GM20431 (cell line): ENCODE results near the gene MANBA.
"Not testable (repeated sequence)": the region's sequence is repeated elsewhere in the genome, so short reads cannot be mapped to it uniquely, and the experiment has no call there.

Experiments used
- in situ Hi-C: fragments of 300-500 bp; cut with MseI, MboI; formaldehyde crosslinking; loops from one replicate; pipeline ENCODE4 v1.15.0; 2020; ENCODE audit warnings: low sequenced_read_pairs; ENCODE audit not compliant: unreplicated experiment

The MANBA gene

GRCh38 chr4:102772738-102773340 lies 12.1 kb upstream of the MANBA start:
- in situ Hi-C loops, result no loop called here

GRCh38 chr4:102764901-102765300 lies 4.1 kb upstream of the MANBA start:
- in situ Hi-C loops, result no loop called here

DNA sequence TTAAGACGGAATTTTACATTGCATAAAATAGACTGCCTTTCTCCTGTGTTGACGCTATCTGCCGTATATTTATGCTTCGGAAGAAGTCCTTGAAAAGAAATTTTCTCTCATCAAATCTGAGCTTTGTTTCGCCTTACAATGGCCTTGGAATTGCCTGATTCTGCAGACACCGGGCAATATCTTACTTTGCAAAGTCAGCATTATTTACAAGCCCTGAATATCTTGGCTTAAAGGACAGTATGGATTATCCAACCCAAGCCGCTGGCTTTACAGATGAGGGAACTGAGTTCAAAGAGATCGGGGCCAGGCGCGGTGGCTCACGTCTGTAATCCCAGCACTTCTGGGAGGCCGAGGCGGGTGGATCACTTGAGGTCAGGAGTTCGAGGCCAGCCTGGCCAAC lies 1.1 kb upstream of the MANBA start:
- in situ Hi-C loops, result no loop called here

DNA sequence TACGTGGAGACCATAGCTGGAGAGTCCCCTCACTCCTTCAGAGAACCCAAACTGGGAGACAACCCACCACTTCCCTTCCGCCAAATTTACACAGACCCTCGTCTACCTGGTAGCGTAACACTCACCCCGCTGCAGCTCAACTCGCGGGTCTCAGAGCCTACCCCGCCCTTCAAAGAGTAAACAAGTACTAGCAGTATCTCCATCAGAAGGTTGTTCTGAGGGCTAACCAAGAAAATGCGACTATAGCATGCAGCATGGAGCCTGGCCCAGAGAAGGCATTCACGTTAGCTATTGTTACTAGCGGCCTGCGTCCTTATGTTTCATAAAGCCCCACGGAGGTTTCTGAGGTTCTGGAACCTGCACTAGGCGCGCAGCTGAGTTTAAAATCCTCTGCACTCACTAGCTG lies 531 bp upstream of the MANBA start:
- in situ Hi-C loops, result no loop called here

- in situ Hi-C loops, result no loop called here
Observed at GRCh38 chr4:102759831-102760644, 730 bp downstream of the MANBA start.

- in situ Hi-C loops, result no loop called here
Observed at GRCh38 chr4:102758241-102759160, 2.3 kb downstream of the MANBA start.

DNA sequence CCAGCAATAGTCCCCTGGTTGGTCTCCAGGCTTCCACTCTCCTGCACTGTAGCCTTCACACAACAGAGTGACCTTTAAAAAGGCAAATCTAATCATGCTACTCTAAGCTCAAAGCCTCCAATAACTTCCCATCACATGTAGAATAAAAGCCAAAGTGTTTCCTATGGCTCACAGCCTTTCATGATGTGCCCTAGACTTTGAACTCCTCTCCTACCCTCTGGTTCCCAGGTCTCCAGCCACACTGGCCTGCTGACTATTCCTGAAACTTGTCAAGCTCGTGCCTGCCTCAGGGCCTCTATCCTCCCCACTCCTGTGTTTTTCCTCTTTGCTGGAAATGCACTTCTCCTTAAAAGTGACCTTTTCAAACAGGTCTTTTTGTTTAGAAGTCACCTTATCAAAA lies 3.1 kb downstream of the MANBA start:
- in situ Hi-C loops, result no loop called here

DNA sequence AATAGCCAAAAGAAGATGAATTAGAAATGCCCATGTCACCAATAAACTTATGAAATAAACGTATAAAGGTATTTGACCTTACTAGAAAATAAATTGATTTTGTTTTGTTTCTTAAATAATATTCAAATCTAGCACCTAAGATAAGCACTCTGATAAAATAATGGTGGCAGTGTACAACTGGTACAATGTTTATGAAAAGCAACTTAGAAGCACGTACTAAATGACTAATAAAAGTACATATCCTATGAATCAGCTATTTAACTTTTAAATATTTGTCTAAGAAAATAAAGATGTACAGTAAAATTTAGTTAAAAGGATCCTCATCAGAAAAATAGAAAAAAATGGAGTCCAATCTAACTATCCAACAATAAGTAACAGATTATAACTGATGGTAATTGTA lies 6.7 kb downstream of the MANBA start:
- in situ Hi-C loops, result no loop called here

- in situ Hi-C loops, result no loop called here
Observed at GRCh38 chr4:102751941-102752340, 8.8 kb downstream of the MANBA start.

- in situ Hi-C loops, result not testable (repeated sequence)
Observed at GRCh38 chr4:102743352-102743751, 17.4 kb downstream of the MANBA start.

DNA sequence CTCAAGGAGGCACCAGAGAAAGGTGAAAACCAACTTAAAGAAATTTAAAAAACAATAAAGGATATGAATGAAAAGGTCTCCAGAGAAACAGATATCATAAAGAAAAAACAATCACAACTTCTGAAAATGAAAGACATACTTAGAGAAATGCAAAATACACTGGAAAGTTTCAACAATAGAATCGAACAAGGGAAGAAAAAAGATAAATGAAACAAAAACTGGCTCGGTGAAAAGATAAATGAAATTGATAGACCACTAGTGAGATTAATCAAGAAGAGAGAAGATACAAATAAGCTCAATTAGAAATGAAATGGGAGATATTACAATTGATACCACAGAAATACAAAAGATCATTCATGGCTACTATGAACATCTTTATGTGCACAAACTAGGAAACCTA lies 22.0 kb downstream of the MANBA start:
- in situ Hi-C loops, result not testable (repeated sequence)

- in situ Hi-C loops, result no loop called here
Observed at GRCh38 chr4:102736636-102737549, 23.9 kb downstream of the MANBA start.

GRCh38 chr4:102735582-102735981 lies 25.2 kb downstream of the MANBA start:
- in situ Hi-C loops, result no loop called here

DNA sequence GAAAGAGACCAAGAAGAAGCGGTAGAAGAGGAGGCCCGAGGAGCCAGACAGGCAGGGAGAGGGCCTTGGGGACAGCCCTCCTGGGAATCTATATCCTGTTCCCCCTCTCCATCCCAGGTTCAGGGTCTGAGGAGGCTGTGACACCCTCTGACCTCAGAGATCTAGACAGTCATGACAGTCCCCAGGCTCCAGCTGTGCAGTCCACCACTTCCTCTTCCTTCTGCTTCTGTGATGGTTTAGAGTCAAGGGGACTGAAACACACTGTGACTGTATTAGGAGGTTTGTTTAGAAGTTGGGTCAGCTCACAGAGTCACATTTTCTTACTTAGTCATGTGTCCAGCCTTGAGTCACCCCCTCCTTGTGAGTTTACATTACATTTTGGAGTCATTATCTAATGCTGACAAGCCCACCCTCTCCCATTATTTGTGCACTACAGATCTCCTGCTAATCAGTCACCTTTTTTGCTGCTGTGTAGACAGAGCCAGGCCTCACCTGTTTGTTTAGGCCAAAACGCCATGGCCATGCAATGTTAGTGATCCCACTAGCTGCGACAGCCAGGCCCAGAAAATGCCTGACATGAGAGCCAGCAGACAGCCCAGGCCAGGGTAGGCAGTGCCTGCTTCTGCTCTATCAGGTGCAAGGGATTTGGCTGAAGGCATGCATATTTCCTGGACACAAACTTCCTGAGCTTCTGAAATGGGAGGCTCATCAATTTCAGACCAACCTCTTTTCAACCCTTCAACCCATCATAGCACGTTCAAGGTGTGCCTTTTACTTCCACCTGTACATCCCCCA lies 26.0 kb downstream of the MANBA start:
- in situ Hi-C loops, result no loop called here

DNA sequence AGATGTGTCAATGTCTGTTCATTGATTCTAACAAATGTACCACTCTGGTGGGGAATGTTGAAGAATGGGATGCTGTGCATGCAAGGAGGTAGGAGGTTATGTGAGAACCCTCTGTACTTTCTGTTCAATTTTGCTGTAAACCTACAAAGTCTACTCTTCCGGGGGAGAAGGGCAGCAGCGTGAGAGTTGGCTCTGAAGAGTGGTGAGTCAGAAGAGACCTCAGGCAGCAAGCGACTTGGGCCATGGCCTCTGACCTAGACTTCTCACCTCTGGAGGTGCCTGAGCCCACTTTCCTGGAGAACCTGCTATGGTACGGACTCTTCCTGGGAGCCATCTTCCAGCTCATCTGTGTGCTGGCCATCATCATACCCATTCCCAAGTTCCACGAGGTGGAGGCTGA lies 26.7 kb downstream of the MANBA start:
- in situ Hi-C loops, result no loop called here

GRCh38 chr4:102733084-102733483 lies 27.7 kb downstream of the MANBA start:
- in situ Hi-C loops, result no loop called here

DNA sequence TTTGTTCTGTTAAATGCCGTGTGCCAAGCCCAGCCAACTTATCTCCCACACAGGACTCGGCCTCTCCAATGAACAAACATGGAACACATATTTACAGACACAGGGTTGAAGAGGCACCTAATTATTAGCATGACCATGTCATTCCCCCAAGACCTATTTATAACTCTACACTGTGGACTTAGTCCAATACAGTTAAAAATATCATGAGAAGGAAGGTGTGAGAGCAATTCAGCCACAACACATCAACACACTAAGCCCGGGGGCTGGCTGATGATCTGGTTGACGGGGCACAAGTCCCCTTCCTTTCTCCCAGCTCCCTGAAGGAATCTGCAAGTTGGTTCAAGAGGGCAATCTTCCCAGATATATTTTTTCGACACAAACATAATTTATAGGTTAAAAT lies 28.1 kb downstream of the MANBA start:
- in situ Hi-C loops, result no loop called here

DNA sequence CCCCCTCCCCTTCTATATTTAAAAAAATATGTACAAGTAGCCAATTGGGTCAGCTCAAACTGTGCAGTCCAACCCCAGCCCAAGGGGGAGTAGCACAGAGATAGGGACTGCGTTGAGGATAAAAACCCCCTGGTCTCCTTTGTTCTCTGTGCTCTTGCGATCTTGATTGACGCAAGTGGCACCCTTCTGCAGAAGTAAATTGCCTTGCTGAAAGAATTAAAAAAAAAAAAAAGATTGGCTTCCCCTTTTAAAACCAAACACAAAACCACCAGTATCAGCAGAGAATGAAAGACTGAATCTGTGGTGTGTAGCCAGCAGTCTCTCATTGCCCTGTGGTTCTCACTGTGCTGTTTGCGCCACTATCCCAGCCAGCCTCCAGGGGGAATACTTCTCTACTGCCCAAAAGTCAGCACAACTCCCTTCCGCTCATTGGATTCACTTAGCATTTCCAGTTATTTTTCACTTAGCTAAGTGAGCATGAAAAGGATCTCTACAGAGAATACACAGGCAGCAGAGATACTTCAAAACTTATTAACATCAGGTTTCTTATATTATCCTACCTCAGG lies 29.7 kb downstream of the MANBA start:
- in situ Hi-C loops, result no loop called here

DNA sequence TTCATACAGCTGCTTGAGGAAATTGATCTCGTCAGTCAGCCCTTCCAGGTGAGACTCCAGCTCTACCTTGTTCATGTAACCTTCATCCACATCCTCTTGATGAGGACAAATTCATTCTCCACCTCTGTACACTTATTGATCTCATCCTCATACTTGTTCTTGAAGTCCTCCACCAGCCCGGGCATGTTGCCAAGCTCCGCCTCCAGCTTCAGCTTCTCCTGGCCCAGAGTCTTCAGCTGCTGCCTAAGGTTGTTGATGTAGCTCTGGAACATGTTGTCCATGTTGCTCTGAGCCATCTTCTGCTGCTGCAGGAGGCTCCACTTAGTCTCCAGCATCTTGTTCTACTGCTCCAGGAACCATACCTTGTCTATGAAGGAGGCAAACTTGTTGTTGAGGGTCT lies 31.3 kb downstream of the MANBA start:
- in situ Hi-C loops, result not testable (repeated sequence)
